Activated CD8-positive, alpha-beta T cell treated with anti-CD3 and anti-CD28 coated beads, Interleukin-2, amount 10 ng/mL, durations not matched to agents 7 days and 5 days (primary cell): ENCODE data around the gene TTC28. TPM values are rescaled to one million over a fixed set of nuclear protein-coding genes. Genes with fewer than 3 reads are reported as not detected.

Experiments used
- ATAC-seq: fragments of 150-1000 bp; cut with Tn5 transposase; one replicate; pipeline ENCODE4 v1.10.0; 2021; ENCODE audit warnings: moderate library complexity
- CTCF ChIA-PET: fragments of 350-600 bp; sonication (Branson Sonifier 250); formaldehyde crosslinking; loops from one replicate; lab custom pipeline; 2021; ENCODE audit warnings: antibody characterized with exemption; lab: Charles Lee
- POLR2A ChIA-PET: fragments of 350-600 bp; sonication (Branson Sonifier 250); formaldehyde crosslinking; loops from one replicate; lab custom pipeline; 2021; ENCODE audit warnings: antibody characterized with exemption; lab: Charles Lee
- DNase-seq: peaks from one replicate; pipeline ENCODE4 v3.0.0-alpha.2; 2020
- H3K27ac Mint-ChIP-seq: one replicate; pipeline ENCODE4 v1.8.0; 2021; ENCODE audit warnings: mild to moderate bottlenecking, mixed read lengths
- H3K27me3 Mint-ChIP-seq: one replicate; pipeline ENCODE4 v1.8.0; 2021; ENCODE audit warnings: low read depth, mixed read lengths
- H3K36me3 Mint-ChIP-seq: one replicate; pipeline ENCODE4 v1.8.0; 2021; ENCODE audit warnings: low read depth, mixed read lengths
- H3K4me1 Mint-ChIP-seq: one replicate; pipeline ENCODE4 v1.8.0; 2021; ENCODE audit warnings: low read depth, mixed read lengths
- H3K4me3 Mint-ChIP-seq: one replicate; pipeline ENCODE4 v1.8.0; 2021; ENCODE audit warnings: mild to moderate bottlenecking, mixed read lengths
- H3K9me3 Mint-ChIP-seq: one replicate; pipeline ENCODE4 v1.8.0; 2022; ENCODE audit warnings: mixed read lengths; ENCODE audit not compliant: insufficient read depth
- total RNA-seq, 2 experiments: library from RNA; stranded (reverse); gene quantifications; one replicate each; pipeline ENCODE4 v1.2.3, GENCODE V29; 2021

The TTC28 gene
- total RNA-seq, 2 experiments from 2014 or later = 0.18 to 0.23 TPM

DNA sequence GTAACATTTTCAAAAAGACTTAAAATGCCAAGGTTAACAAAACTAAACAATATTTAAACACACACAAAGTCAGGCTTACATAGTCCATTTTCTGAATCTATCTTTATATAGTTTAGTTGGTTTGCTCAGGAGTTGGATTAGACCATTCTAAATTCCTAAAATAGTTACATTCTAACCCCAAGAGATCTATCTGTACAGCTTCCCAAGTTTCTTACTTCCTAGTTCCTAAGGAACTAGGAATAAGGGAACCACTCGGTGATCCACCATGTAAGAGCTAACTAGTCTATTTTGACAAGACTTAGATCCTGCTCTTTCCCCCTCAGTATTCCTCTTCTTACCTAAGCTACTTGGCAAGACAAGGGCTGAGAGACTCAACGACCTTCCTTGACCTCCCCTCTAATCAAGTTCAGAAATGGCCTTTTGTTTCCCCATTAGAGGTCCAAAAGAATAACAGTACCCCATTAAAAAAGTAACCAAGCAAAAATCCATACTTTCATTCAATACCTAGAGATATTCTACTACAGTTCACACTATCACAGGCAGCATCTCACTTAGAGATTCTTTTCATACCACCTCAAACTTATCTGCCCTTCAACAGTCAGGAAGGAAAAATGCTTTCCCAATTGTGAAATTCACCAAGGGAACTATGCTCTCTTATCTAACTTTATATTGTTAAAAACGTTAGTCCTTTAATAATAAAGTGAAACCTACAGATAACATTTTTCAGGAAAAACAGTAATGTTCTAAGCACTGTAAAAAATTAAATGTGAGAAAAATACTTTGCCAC, 253.1 kb downstream of the TTC28 start:
- H3K9me3 Mint-ChIP-seq = no peaks in the 10 kb centered on the region
- POLR2A ChIA-PET = no interaction called here
- CTCF ChIA-PET = interaction anchor here (0.6 kb wide), 1 partner anchor 9 kb away, joined by 3 read pairs; no protein-coding TSS in a partner anchor
- H3K36me3 Mint-ChIP-seq = no peaks in the 10 kb centered on the region
- ATAC-seq (no peak), DNase-seq (no peak)
- no peak overlapping the region for H3K27ac Mint-ChIP-seq
- H3K4me3 Mint-ChIP-seq = no peak overlapping the region
- H3K4me1 Mint-ChIP-seq = no peaks in the 10 kb centered on the region
- peaks cover 3% of the 10 kb centered on the region for H3K27me3 Mint-ChIP-seq

DNA sequence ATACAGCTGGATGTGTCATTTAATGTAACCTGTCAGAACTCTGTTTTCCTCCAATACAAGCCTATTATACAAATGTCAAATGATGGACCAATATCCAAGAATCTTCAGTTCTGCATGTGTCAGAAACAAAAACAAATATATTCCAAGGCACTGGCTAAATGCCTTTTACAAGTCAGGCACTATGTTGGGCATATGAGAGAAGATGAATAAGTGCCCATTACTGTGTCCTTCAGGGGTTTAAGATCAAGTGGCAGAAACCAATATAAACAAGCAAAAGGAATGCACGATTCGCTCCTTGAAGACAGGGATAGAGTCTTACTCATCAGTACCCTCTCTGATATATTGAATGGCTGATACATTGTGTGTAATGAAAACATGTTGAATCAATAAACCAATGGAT, 254.4 kb downstream of the TTC28 start:
- ATAC-seq = no peak
- peaks cover 5% of the 10 kb centered on the region for H3K27me3 Mint-ChIP-seq
- H3K27ac Mint-ChIP-seq = no peak overlapping the region
- DNase-seq = no peak
- ChIA-PET CTCF (no interaction called here), POLR2A (no interaction called here)
- no peaks in the 10 kb centered on the region for H3K9me3 Mint-ChIP-seq
- H3K36me3 Mint-ChIP-seq = no peaks in the 10 kb centered on the region
- H3K4me1 Mint-ChIP-seq = no peaks in the 10 kb centered on the region
- H3K4me3 Mint-ChIP-seq = no peak overlapping the region

DNA sequence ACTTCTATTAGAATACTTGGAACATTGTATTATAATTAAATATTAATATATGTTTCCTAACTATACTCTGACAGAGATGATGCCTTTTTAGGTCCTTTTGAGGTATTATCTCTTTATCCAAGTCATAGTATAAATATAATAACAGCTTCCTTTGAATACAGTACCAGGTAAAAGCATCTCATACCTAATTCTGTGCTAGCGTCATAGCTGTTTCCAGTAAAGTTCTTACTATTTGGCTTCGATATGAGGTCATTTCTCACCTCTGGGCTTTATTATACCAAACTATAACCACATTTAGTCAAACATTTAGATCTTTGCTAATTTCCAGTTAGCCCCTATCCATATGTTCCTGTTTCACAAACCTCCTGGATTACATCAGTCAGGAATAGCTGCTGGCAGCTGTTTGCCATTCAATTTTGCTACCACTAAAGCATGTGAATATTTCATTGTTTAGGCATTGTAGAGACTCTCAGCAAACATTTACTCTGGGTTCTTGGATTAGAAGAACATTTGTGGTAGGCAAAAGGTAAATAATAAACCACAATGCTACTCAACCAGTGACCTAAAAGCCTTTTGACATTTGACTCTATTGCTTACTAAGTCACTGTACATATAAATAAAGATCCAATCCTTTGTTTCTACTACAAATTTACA, 255.1 kb downstream of the TTC28 start:
- no peaks in the 10 kb centered on the region for H3K9me3 Mint-ChIP-seq
- H3K4me1 Mint-ChIP-seq = no peaks in the 10 kb centered on the region
- peaks cover 5% of the 10 kb centered on the region for H3K27me3 Mint-ChIP-seq
- H3K36me3 Mint-ChIP-seq = no peaks in the 10 kb centered on the region
- no peak for ATAC-seq
- no peak for DNase-seq
- ChIA-PET CTCF (no interaction called here), POLR2A (no interaction called here)
- H3K4me3 Mint-ChIP-seq = no peak overlapping the region
- no peak overlapping the region for H3K27ac Mint-ChIP-seq

DNA sequence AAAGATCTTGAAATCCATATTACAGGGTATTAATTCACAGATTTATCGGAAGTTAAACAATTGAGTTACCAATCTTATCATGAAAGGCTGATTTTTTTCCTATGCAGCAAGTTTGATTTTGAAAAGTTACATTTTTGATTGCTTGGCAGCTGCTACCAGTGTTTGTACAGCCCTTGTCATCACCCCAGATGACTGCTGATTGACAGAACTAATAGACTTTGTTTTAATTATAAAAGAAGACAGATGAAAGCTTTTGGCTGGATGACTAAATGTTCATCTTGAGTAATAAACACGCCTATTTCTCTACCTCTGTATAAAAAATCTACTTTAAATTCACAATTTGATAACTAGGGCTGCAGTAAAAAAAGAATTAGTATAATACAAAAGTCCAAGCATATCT, 259.7 kb downstream of the TTC28 start:
- H3K4me1 Mint-ChIP-seq = no peaks in the 10 kb centered on the region
- no peak for ATAC-seq
- H3K9me3 Mint-ChIP-seq = no peaks in the 10 kb centered on the region
- H3K4me3 Mint-ChIP-seq = no peak overlapping the region
- no peak for DNase-seq
- no peak overlapping the region for H3K27ac Mint-ChIP-seq
- ChIA-PET POLR2A (no interaction called here), CTCF (no interaction called here)
- no peaks in the 10 kb centered on the region for H3K36me3 Mint-ChIP-seq
- peaks cover 11% of the 10 kb centered on the region for H3K27me3 Mint-ChIP-seq

DNA sequence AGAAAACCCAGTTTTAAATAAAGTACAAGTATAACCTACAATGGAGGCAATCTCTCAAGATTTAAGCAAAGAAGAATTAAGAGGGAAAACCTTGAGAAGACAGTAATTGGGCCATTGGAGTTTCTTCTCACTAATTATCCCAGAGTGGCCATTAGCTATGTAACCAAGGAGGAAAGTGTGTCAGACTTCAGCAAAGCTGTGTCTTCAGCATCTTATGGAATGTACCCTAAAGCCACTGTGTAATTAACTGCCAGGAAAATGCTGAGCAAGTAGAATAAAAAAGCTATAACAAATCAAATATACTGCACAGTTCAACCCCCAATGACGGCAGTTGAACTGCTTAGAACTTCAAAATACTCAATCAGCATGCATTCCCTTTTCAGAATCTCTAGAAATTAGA, 261.6 kb downstream of the TTC28 start:
- Mint-ChIP-seq H3K27ac (no peak overlapping the region), H3K27me3 (peaks cover 13% of the 10 kb centered on the region), H3K4me3 (no peak overlapping the region), H3K4me1 (no peaks in the 10 kb centered on the region), H3K36me3 (no peaks in the 10 kb centered on the region), H3K9me3 (no peaks in the 10 kb centered on the region)
- ATAC-seq (no peak), DNase-seq (no peak)
- ChIA-PET CTCF (interaction anchor here (1.0 kb wide), 1 partner anchor 39 kb away, joined by 3 read pairs; no protein-coding TSS in a partner anchor), POLR2A (no interaction called here)

DNA sequence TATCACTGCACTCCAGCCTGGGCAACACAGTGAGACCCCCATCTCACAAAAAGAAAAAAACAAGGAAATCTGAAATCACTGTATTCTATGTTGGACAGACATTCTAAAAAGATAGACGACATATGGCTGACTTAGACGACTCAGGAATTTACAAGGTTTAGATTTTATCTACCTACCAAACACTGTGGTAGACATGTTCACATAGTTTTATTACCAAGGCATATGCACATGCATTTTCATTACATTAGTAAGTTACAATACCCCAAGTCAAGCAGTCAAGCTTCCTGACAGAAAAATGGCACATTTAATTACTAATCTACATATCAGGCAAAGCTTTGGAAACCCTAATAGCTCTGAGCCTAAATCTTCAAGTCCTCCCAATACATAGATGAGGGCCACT, 262.2 kb downstream of the TTC28 start:
- CTCF ChIA-PET = interaction anchor here (1.0 kb wide), 1 partner anchor 40 kb away, joined by 3 read pairs; no protein-coding TSS in a partner anchor
- DNase-seq = no peak
- no peak for ATAC-seq

DNA sequence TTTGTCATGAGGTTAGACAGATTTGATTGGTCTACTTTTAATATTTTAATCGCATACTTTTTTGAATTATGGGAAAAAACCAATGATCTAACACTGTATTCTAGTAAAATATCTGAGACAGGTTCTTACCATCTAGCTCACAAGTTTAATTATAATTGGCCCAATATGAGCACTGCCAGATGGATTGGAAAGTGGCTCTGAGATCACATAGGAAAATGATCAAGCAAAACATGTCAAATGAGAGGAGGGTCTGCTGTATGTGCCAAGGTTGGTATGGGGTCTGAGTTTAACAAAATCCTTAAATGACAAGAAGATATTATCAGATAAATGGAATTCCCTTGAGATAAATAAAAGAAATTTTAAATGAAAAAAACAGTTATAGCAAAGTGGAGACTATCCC, 264.7 kb downstream of the TTC28 start:
- Mint-ChIP-seq H3K4me3 (no peak overlapping the region), H3K9me3 (no peaks in the 10 kb centered on the region), H3K4me1 (no peaks in the 10 kb centered on the region), H3K36me3 (no peaks in the 10 kb centered on the region), H3K27me3 (peaks cover 22% of the 10 kb centered on the region), H3K27ac (no peak overlapping the region)
- POLR2A ChIA-PET = no interaction called here
- no peak for DNase-seq
- CTCF ChIA-PET = no interaction called here
- ATAC-seq = no peak

More for the DNA sequence above, 262.2 kb downstream of the TTC28 start:
- H3K4me3 Mint-ChIP-seq = no peak overlapping the region
- no peaks in the 10 kb centered on the region for H3K4me1 Mint-ChIP-seq
- no peaks in the 10 kb centered on the region for H3K36me3 Mint-ChIP-seq
- H3K27me3 Mint-ChIP-seq = peaks cover 15% of the 10 kb centered on the region
- H3K9me3 Mint-ChIP-seq = no peaks in the 10 kb centered on the region
- POLR2A ChIA-PET = no interaction called here
- no peak overlapping the region for H3K27ac Mint-ChIP-seq

DNA sequence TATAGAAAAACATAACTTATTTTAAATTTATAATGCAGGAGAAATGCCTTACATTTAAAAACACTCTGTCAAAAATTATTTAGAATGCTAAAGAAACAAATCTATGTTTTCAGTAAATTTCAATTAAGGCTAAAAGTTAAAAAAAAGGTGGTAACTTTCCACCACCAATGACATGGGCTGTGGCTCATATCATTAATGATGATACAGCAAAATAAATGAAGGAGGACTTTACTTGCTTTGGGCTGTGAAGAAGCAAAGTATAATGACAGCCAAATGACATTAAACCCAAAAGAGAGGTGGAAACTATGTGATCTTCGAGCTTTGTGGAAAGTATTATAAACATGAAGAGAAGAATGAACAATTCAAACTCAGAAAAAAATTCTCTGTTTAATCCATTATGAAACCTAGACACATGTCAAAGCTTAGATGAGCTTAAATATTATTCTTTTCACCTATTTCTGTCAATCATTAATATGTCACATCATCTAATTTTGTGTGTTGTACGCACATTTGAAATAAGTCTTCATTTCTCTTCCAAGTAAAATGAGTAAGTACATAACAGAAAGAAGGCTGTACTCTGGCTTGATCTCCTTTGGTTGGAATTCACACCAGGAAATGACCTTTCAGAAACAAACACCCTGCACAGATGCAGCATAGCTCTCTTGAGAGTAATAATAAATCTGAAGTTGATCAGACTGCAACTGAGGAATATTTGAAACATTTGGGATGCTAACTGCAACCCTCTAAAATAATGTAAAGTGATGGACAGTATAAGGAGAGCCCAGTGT, 265.8 kb downstream of the TTC28 start:
- Mint-ChIP-seq H3K27me3 (peaks cover 20% of the 10 kb centered on the region), H3K9me3 (no peaks in the 10 kb centered on the region), H3K4me3 (no peak overlapping the region), H3K4me1 (no peaks in the 10 kb centered on the region), H3K36me3 (no peaks in the 10 kb centered on the region), H3K27ac (no peak overlapping the region)
- no peak for ATAC-seq
- POLR2A ChIA-PET = no interaction called here
- CTCF ChIA-PET = no interaction called here
- DNase-seq = no peak

DNA sequence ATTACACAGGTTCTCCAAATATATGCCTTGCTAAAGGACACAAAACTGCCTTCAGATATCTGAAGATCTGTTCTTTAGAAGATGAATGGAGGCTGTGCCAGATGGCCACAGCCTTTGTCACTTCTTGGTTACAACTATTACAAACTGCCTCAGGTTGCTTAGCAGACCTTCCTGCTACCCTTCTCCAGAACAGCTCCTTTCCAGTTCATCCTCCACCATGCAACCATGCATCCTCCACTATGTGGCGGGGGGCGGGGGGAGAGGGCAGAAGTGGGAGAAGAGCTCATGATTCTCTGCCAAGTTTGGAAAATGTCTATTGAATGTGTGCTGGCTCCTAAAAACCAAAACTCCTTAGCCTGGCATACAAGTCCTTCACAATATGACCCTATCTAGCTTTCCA, 267.5 kb downstream of the TTC28 start:
- ChIA-PET POLR2A (no interaction called here), CTCF (interaction anchor here (0.5 kb wide), 1 partner anchor 30 kb away, joined by 3 read pairs; no protein-coding TSS in a partner anchor)
- H3K36me3 Mint-ChIP-seq = no peaks in the 10 kb centered on the region

DNA sequence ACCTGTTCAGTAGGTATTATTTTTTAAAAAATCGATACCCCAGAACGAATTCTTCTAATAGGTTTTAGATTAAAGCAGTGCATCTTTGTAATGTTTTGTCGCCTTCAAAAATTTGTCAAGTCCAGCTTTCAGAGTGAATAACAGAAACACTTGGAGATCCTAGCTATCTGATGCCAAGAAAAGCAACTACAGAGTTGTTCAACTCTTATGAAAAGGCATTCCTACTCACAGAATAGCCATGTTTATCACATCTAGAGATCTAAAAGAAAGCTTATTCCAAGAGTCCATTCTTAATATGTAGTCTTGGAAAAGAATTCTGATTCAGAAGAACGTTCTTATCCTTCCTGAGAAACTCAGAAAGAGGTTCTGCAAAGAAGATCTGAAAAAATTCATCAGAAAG, 268.5 kb downstream of the TTC28 start:
- Mint-ChIP-seq H3K9me3 (no peaks in the 10 kb centered on the region), H3K27me3 (peaks cover 16% of the 10 kb centered on the region), H3K4me3 (no peak overlapping the region), H3K4me1 (no peaks in the 10 kb centered on the region), H3K27ac (no peak overlapping the region), H3K36me3 (no peaks in the 10 kb centered on the region)
- ChIA-PET CTCF (no interaction called here), POLR2A (no interaction called here)
- DNase-seq = no peak
- ATAC-seq = no peak

More for the DNA sequence above, 267.5 kb downstream of the TTC28 start:
- ATAC-seq = no peak
- no peaks in the 10 kb centered on the region for H3K9me3 Mint-ChIP-seq
- peaks cover 20% of the 10 kb centered on the region for H3K27me3 Mint-ChIP-seq
- H3K4me3 Mint-ChIP-seq = no peak overlapping the region
- DNase-seq = no peak
- H3K4me1 Mint-ChIP-seq = no peaks in the 10 kb centered on the region
- H3K27ac Mint-ChIP-seq = no peak overlapping the region

DNA sequence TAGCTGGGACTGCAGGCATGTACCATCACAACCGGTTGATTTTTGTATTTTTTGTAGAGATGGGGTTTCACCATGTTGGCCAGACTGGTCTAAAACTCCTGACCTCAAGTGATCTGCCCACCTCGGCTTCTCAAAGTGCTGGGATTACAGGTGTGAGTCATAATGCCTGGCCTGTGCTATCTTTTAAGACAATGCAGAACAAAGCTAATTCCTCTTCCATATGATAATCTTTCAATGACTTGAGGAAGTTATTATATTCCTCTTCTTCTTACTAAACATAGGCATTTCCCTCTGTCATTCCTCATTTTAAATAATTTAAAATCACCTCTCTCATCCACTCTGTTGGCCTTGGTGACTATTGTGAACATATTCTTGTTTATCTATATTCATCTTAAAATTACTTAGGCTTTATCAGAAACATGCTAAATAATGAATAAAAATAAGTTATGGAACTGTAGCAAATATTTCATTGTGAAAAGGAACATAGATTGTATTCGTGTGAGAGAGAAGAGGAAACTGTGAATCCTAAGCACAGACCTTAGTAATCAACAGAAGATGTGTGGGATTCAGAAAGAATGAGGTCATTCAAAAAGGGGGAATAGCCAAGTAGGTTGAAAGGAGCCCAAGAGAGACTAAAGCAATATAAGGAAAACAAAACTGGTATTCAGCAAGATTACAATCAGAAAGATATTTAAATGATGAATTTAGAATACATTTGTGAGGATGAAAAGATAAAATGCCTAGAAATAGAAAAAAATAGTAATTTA, 269.4 kb downstream of the TTC28 start:
- Mint-ChIP-seq H3K9me3 (no peaks in the 10 kb centered on the region), H3K27me3 (peaks cover 16% of the 10 kb centered on the region), H3K36me3 (no peaks in the 10 kb centered on the region), H3K4me1 (no peaks in the 10 kb centered on the region), H3K4me3 (no peak overlapping the region), H3K27ac (no peak overlapping the region)
- POLR2A ChIA-PET = no interaction called here
- no peak for ATAC-seq
- CTCF ChIA-PET = no interaction called here
- no peak for DNase-seq
